Astrocyte (in vitro differentiated cells and primary cell): Measurements from ENCODE around the gene MCF2L. TPM values are rescaled to one million over a fixed set of nuclear protein-coding genes. Genes with fewer than 3 reads are reported as not detected.

Source experiments
- DNase-seq: peaks from one replicate; pipeline ENCODE4 v3.0.0-alpha.2; 2010; ENCODE audit warnings: low read depth
- FAIRE-seq: peaks from 2 replicates; lab custom pipeline; 2011; peaks lifted over from hg19 to GRCh38; lab: Jason Lieb, UNC
- H2AFZ ChIP-seq: 2 replicates; pipeline ENCODE4 v1.6.0; 2012; ENCODE audit warnings: low read depth, low read length, inconsistent platforms
- H3K27ac ChIP-seq: 2 replicates; pipeline ENCODE4 v1.5.1; 2011; ENCODE audit warnings: low read depth, low read length, inconsistent platforms
- H3K27me3 ChIP-seq: 2 replicates; pipeline ENCODE4 v1.6.0; 2011; ENCODE audit warnings: low read length, inconsistent platforms; ENCODE audit not compliant: insufficient read depth
- H3K36me3 ChIP-seq: 2 replicates; pipeline ENCODE4 v1.5.1; 2011; ENCODE audit warnings: low read length, inconsistent platforms; ENCODE audit not compliant: insufficient read depth
- H3K4me1 ChIP-seq: 2 replicates; pipeline ENCODE4 v1.5.1; 2011; ENCODE audit warnings: low read length, inconsistent platforms; ENCODE audit not compliant: insufficient read depth
- H3K4me2 ChIP-seq: 2 replicates; pipeline ENCODE4 v1.6.0; 2012; ENCODE audit warnings: low read length, inconsistent platforms
- H3K4me3 ChIP-seq: 2 replicates; pipeline ENCODE4 v1.5.1; 2011; ENCODE audit warnings: low read depth, mild to moderate bottlenecking, low read length, inconsistent platforms; ENCODE audit not compliant: insufficient read depth
- H3K79me2 ChIP-seq: 2 replicates; pipeline ENCODE4 v1.6.0; 2012; ENCODE audit warnings: mild to moderate bottlenecking, low read length, inconsistent platforms; ENCODE audit not compliant: insufficient read depth
- H3K9ac ChIP-seq: 2 replicates; pipeline ENCODE4 v1.6.0; 2012; ENCODE audit warnings: mild to moderate bottlenecking, low read length, inconsistent platforms
- H3K9me3 ChIP-seq: 2 replicates; pipeline ENCODE4 v1.5.1; 2012; ENCODE audit warnings: low read depth, mild to moderate bottlenecking, low read length, inconsistent platforms; ENCODE audit not compliant: insufficient read depth
- H4K20me1 ChIP-seq: 2 replicates; pipeline ENCODE4 v1.6.0; 2012; ENCODE audit warnings: low read length, inconsistent platforms; ENCODE audit not compliant: insufficient read depth
- H3K27ac Mint-ChIP-seq: one replicate; pipeline ENCODE4 v1.8.0; 2021; ENCODE audit warnings: mild to moderate bottlenecking, mixed read lengths; ENCODE audit not compliant: unreplicated experiment
- H3K27me3 Mint-ChIP-seq: one replicate; pipeline ENCODE4 v1.8.0; 2021; ENCODE audit warnings: low read depth, mixed read lengths; ENCODE audit not compliant: unreplicated experiment
- H3K36me3 Mint-ChIP-seq: one replicate; pipeline ENCODE4 v1.8.0; 2021; ENCODE audit warnings: low read depth, mixed read lengths; ENCODE audit not compliant: unreplicated experiment
- H3K4me1 Mint-ChIP-seq: one replicate; pipeline ENCODE4 v1.8.0; 2021; ENCODE audit warnings: low read depth, mixed read lengths; ENCODE audit not compliant: unreplicated experiment
- H3K4me3 Mint-ChIP-seq: one replicate; pipeline ENCODE4 v1.8.0; 2021; ENCODE audit warnings: mild to moderate bottlenecking, moderate library complexity, mixed read lengths; ENCODE audit not compliant: unreplicated experiment
- H3K9me3 Mint-ChIP-seq: one replicate; pipeline ENCODE4 v1.8.0; 2021; ENCODE audit warnings: mild to moderate bottlenecking, mixed read lengths; ENCODE audit not compliant: unreplicated experiment
- CTCF ChIP-seq: IDR thresholded peaks from 2 replicates; pipeline ENCODE4 v1.5.1; 2011; ENCODE audit warnings: low read depth, mild to moderate bottlenecking, inconsistent platforms, low read length, moderate library complexity; ENCODE audit not compliant: insufficient read depth
- EZH2 ChIP-seq: IDR thresholded peaks from 2 replicates; pipeline ENCODE4 v1.6.1; 2012; ENCODE audit warnings: mild to moderate bottlenecking, low read length, inconsistent platforms; ENCODE audit not compliant: insufficient read depth
- total RNA-seq: library from RNA; stranded (reverse); gene quantifications from 2 replicates; pipeline ENCODE4 v1.2.1, GENCODE V29; 2021

MCF2L gene
- total RNA-seq, 1 donor from 2014 or later: 3.4 TPM

GRCh38 chr13:112928972-112929782 lies 39.8 kb upstream of the MCF2L start:
- no peaks in the 10 kb centered on the region for H3K4me1 ChIP-seq
- no peak overlapping the region for H3K4me2 ChIP-seq
- Mint-ChIP-seq H3K27me3 (peaks cover 6% of the 10 kb centered on the region), H3K4me3 (peak overlapping the region; percentile 31), H3K27ac (no peak overlapping the region), H3K9me3 (no peaks in the 10 kb centered on the region), H3K36me3 (no peaks in the 10 kb centered on the region), H3K4me1 (peaks cover 2% of the 10 kb centered on the region)
- no peaks in the 10 kb centered on the region for H3K9me3 ChIP-seq
- no peaks in the 10 kb centered on the region for H3K36me3 ChIP-seq
- no peak for TF ChIP-seq CTCF
- no peak for TF ChIP-seq EZH2
- no peak overlapping the region for H3K9ac ChIP-seq
- no peak overlapping the region for H3K27ac ChIP-seq
- no peaks in the 10 kb centered on the region for H4K20me1 ChIP-seq
- H3K79me2 ChIP-seq: no peaks in the 10 kb centered on the region
- H3K27me3 ChIP-seq: no peaks in the 10 kb centered on the region
- DNase-seq (peak; percentile 15), FAIRE-seq (no peak)
- H2AFZ ChIP-seq: no peak overlapping the region
- no peak overlapping the region for H3K4me3 ChIP-seq

- no peak overlapping the region for H2AFZ ChIP-seq
- H3K27ac Mint-ChIP-seq: no peak overlapping the region
- H3K79me2 ChIP-seq: no peaks in the 10 kb centered on the region
- no peaks in the 10 kb centered on the region for H4K20me1 ChIP-seq
- no peak overlapping the region for H3K4me3 Mint-ChIP-seq
- H3K27me3 Mint-ChIP-seq: peaks cover 6% of the 10 kb centered on the region
- H3K36me3 ChIP-seq: no peaks in the 10 kb centered on the region
- no peak for DNase-seq
- no peaks in the 10 kb centered on the region for H3K9me3 Mint-ChIP-seq
- no peak overlapping the region for H3K4me3 ChIP-seq
- no peak overlapping the region for H3K27ac ChIP-seq
- no peak for FAIRE-seq
- no peaks in the 10 kb centered on the region for H3K9me3 ChIP-seq
- TF ChIP-seq CTCF (no peak), EZH2 (no peak)
- H3K36me3 Mint-ChIP-seq: no peaks in the 10 kb centered on the region
- no peaks in the 10 kb centered on the region for H3K27me3 ChIP-seq
- no peak overlapping the region for H3K9ac ChIP-seq
- no peaks in the 10 kb centered on the region for H3K4me1 ChIP-seq
- H3K4me1 Mint-ChIP-seq: peaks cover 2% of the 10 kb centered on the region
- no peak overlapping the region for H3K4me2 ChIP-seq
Measured at GRCh38 chr13:112929783-112930055, 39.3 kb upstream of the MCF2L start.

GRCh38 chr13:112930192-112930591 lies 38.8 kb upstream of the MCF2L start:
- DNase-seq: no peak
- no peak overlapping the region for H3K27ac ChIP-seq
- no peak overlapping the region for H3K4me2 ChIP-seq
- no peaks in the 10 kb centered on the region for H3K27me3 ChIP-seq
- H3K9me3 Mint-ChIP-seq: no peaks in the 10 kb centered on the region
- no peak overlapping the region for H3K4me3 ChIP-seq
- peaks cover 9% of the 10 kb centered on the region for H3K27me3 Mint-ChIP-seq
- H4K20me1 ChIP-seq: no peaks in the 10 kb centered on the region
- H3K79me2 ChIP-seq: no peaks in the 10 kb centered on the region
- no peak overlapping the region for H3K9ac ChIP-seq
- no peaks in the 10 kb centered on the region for H3K9me3 ChIP-seq
- no peaks in the 10 kb centered on the region for H3K36me3 Mint-ChIP-seq
- no peaks in the 10 kb centered on the region for H3K36me3 ChIP-seq
- no peak overlapping the region for H3K4me3 Mint-ChIP-seq
- no peak for FAIRE-seq
- H3K27ac Mint-ChIP-seq: no peak overlapping the region
- TF ChIP-seq EZH2: no peak
- no peak for TF ChIP-seq CTCF
- no peaks in the 10 kb centered on the region for H3K4me1 ChIP-seq
- H3K4me1 Mint-ChIP-seq: peaks cover 2% of the 10 kb centered on the region
- no peak overlapping the region for H2AFZ ChIP-seq
